HepG2 (cell line): ENCODE measurements around the gene IRF3. TPM values are rescaled to one million over a fixed set of nuclear protein-coding genes. Genes with fewer than 3 reads are reported as not detected.
A peak's percentile ranks its signal among the peaks of the same experiment; 100 is the strongest.

Experiments used
- LCORL ChIP-seq, 2 experiments: fragments of 450-650 bp in 1 of 2; sonication (generic) in 1 of 2; formaldehyde crosslinking in 1 of 2; IDR thresholded peaks; 2 replicates each; pipeline versions ENCODE4 v1.5.0 to v1.6.1; 2017 to 2020; ENCODE audit warnings: antibody characterized with exemption in 1 of 2, missing genetic modification reagents in 1 of 2
- NFAT5 ChIP-seq: sonication (generic); formaldehyde crosslinking; IDR thresholded peaks from 2 replicates; pipeline ENCODE4 v1.4.0; 2020; ENCODE audit warnings: missing genetic modification reagents
- PAWR ChIP-seq: sonication (generic); formaldehyde crosslinking; IDR thresholded peaks from 2 replicates; pipeline ENCODE4 v1.4.0; 2020; ENCODE audit warnings: missing genetic modification reagents, mild to moderate bottlenecking, borderline replicate concordance
- PRDM15 ChIP-seq: sonication (generic); formaldehyde crosslinking; IDR thresholded peaks from 2 replicates; pipeline ENCODE4 v1.4.0; 2020; ENCODE audit warnings: missing genetic modification reagents
- RBM39 ChIP-seq: fragments of 200-400 bp; formaldehyde crosslinking; IDR thresholded peaks from one replicate; pipeline ENCODE4 v1.6.1; 2018; ENCODE audit warnings: antibody characterized with exemption, mild to moderate bottlenecking, low read depth, low read length; ENCODE audit not compliant: poor library complexity, severe bottlenecking
- RFX1 ChIP-seq: fragments of 450-650 bp; IDR thresholded peaks from 2 replicates; pipeline ENCODE4 v1.6.1; 2017
- SOX5 ChIP-seq: IDR thresholded peaks from 2 replicates; pipeline ENCODE4 v1.6.1; 2016; ENCODE audit warnings: borderline replicate concordance
- TCF7 ChIP-seq: sonication (generic); IDR thresholded peaks from 2 replicates; pipeline ENCODE4 v1.6.1; 2016; ENCODE audit warnings: antibody characterized with exemption, low read depth
- TCF7L2 ChIP-seq: IDR thresholded peaks from 2 replicates; pipeline ENCODE4 v1.6.1; 2011; ENCODE audit warnings: mild to moderate bottlenecking, low read depth, low read length, moderate library complexity
- TP53 ChIP-seq: sonication (generic); formaldehyde crosslinking; conservative IDR thresholded peaks from 2 replicates; pipeline ENCODE4 v1.4.0; 2020; ENCODE audit warnings: missing genetic modification reagents
- YY1 ChIP-seq: IDR thresholded peaks from 2 replicates; pipeline ENCODE4 v1.6.1; 2011; ENCODE audit warnings: low read length, low read depth, moderate library complexity, mild to moderate bottlenecking; ENCODE audit not compliant: insufficient read depth, insufficient replicate concordance
- ZHX2 ChIP-seq, 2 experiments: sonication (generic) in 1 of 2; formaldehyde crosslinking in 1 of 2; IDR thresholded peaks; 2 replicates each; pipeline versions ENCODE4 v1.6.1 to v1.9.0; 2014 to 2022; ENCODE audit warnings: antibody characterized with exemption in 1 of 2, borderline replicate concordance in 1 of 2, inconsistent platforms in 1 of 2, low read depth in 1 of 2, missing genetic modification reagents in 1 of 2
- ZNF737 ChIP-seq: sonication (generic); formaldehyde crosslinking; IDR thresholded peaks from 2 replicates; pipeline ENCODE4 v1.5.0; 2020; ENCODE audit warnings: missing genetic modification reagents, mild to moderate bottlenecking, borderline replicate concordance
- polyA plus RNA-seq, 8 experiments: library from polyadenylated mRNA; depleted of rRNA in 3 of 8; stranded (reverse) in 7 of 8; unstranded in 1 of 8; fragments of >200 nt; fragmentation: Illumina TruSeq in 4 of 8; extraction: Trizol in 4 of 8; gene quantifications; 2 replicates each; pipeline versions ENCODE4 v1.2.1 to v1.2.3, GENCODE V29; 2011 to 2016; ENCODE audit warnings: low read depth in 4 of 8, missing spikeins in 1 of 8, mixed read lengths in 1 of 8; ENCODE audit not compliant: insufficient read depth in 1 of 8
- total RNA-seq, 5 experiments: library from RNA; depleted of rRNA; stranded (reverse); fragments of >200 nt; fragmentation: Illumina TruSeq; extraction: Trizol; gene quantifications; 2 replicates each; pipeline ENCODE4 v1.2.3, GENCODE V29; 2016; ENCODE audit warnings: low read depth in 1 of 5

IRF3 gene
- total and polyA plus RNA-seq, 2 of the 13 experiments (the other 11 are each of a cell fraction or from before 2014, with no cell fraction given), result 61.9 to 65.5 TPM

GRCh38 chr19:49640113-49640898 is 25.4 kb downstream of the IRF3 start, which contains the start of gene RRAS (continued):
- TF ChIP-seq ZHX2 (IDR thresholded peaks at IDR 0.05; ENCODE audit: low read depth), result no peak
- no peak for TF ChIP-seq ZHX2 (CRISPR knock-in tag; IDR thresholded peaks at IDR 0.05; ENCODE audit: borderline replicate concordance)
- no peak for TF ChIP-seq PAWR (CRISPR knock-in tag)
- TF ChIP-seq NFAT5 (CRISPR knock-in tag), result no peak
- TF ChIP-seq SOX5 (CRISPR knock-in tag), result peak; percentile 56; the same call in 1 of the 2 replicates
- TF ChIP-seq PRDM15 (CRISPR knock-in tag), result no peak
- TF ChIP-seq YY1, result no peak
- no peak for TF ChIP-seq RFX1
- no peak for TF ChIP-seq ZNF737 (CRISPR knock-in tag)
- no peak for TF ChIP-seq TP53 (CRISPR knock-in tag)
- TF ChIP-seq TCF7L2, result no peak
- no peak for TF ChIP-seq TCF7
- no peak for TF ChIP-seq LCORL (IDR thresholded peaks at IDR 0.05)
- no peak; the same call in 1 of the 2 replicates for TF ChIP-seq LCORL (CRISPR knock-in tag; IDR thresholded peaks at IDR 0.05)
- TF ChIP-seq RBM39, result peak; percentile 54
